Testis (tissue), 2 donors: ENCODE results near the gene PREB.

ENCODE experiments used
- CTCF ChIP-seq, 3 experiments: fragments of 450-650 bp in 2 of 3; fragments of 200-600 bp in 1 of 3; sonication (generic) in 1 of 3; IDR thresholded peaks; one replicate each; pipeline ENCODE4 v1.5.1; 2016 to 2019; ENCODE audit warnings: antibody characterized with exemption in 3 of 3, mild to moderate bottlenecking in 2 of 3, moderate library complexity in 1 of 3
- POLR2A ChIP-seq: fragments of 450-650 bp; IDR thresholded peaks from one replicate; pipeline ENCODE4 v1.6.1; 2017; ENCODE audit warnings: antibody characterized with exemption, mild to moderate bottlenecking, moderate library complexity

- TF ChIP-seq POLR2A = no peak
- TF ChIP-seq CTCF (IDR thresholded peaks at IDR 0.05) = no peak
Measured at GRCh38 chr2:27102329-27102728, 32.1 kb downstream of the PREB start.
